Colonic mucosa (tissue), 4 donors: ENCODE measurements around the gene SLC26A1. TPM values are rescaled to one million over a fixed set of nuclear protein-coding genes. Genes with fewer than 3 reads are reported as not detected.
A peak's percentile ranks its signal among the peaks of the same experiment; 100 is the strongest.

Source experiments
- DNase-seq: peaks from one replicate; pipeline ENCODE4 v3.0.0-alpha.2; 2020
- H3K27ac ChIP-seq: fragments of 200-600 bp; one replicate; pipeline ENCODE4 v1.8.0; 2021
- H3K27me3 ChIP-seq: fragments of 200-600 bp; one replicate; pipeline ENCODE4 v1.8.0; 2021
- H3K36me3 ChIP-seq: fragments of 200-600 bp; one replicate; pipeline ENCODE4 v1.8.0; 2021
- H3K4me1 ChIP-seq: fragments of 200-600 bp; one replicate; pipeline ENCODE4 v1.8.0; 2021; ENCODE audit warnings: mild to moderate bottlenecking
- H3K4me3 ChIP-seq: fragments of 200-600 bp; one replicate; pipeline ENCODE4 v1.8.0; 2021
- H3K9ac ChIP-seq, 2 donors: one replicate each; pipeline ENCODE4 v1.7.0; 2013; ENCODE audit warnings: control low read depth in 2 of 2, low read depth in 2 of 2, low read length in 2 of 2
- H3K9me3 ChIP-seq: fragments of 200-600 bp; one replicate; pipeline ENCODE4 v1.8.0; 2021
- intact Hi-C: fragments of 100-400 bp; cut with DNase I; formaldehyde crosslinking; loops from one replicate; pipeline ENCODE4 v1.14.1; 2022
- total RNA-seq, 2 donors: library from RNA; stranded (reverse); fragmentation: NEBNext Ultra II Directional in 1 of 2; extraction: Animal tissue kit (Norgen Biotek cat#: 25700) in 1 of 2; gene quantifications; one replicate each; pipeline ENCODE4 v1.2.1, GENCODE V29; 2021
- TF ChIP-seq, protein P1 (sequence below): fragments of 200-600 bp; IDR thresholded peaks from one replicate; pipeline ENCODE4 v1.8.0; 2022; ENCODE audit warnings: antibody characterized with exemption, mild to moderate bottlenecking
- donor health status: healthy.
- donor health status: DM: no; HTN: no; CAD: no.
- donor health status: DM: no; HTN: no; CAD: no.

SLC26A1 gene
- total RNA-seq, 2 donors from 2014 or later = 0.77 to 3.8 TPM

DNA sequence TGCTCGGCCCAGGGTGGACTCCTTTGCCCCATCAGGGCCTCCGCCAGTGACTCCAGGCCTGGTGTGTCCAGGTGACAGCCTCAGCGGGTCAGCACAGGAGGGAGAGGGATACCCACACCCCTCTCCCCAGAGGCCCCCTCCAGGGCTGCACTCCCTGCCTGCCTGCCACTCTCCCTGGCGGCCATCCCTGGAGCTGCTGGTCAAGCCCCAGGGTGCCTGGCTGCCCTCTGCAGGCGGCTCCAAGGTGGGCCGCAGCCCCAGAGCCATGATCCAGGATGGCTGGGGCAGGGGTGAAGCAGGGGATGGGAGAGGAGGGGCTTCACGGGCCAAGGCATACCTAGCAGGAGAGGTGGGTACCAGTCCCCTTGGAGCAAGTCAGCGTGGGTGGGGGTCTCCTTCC is 22.0 kb upstream of the SLC26A1 start:
- intact Hi-C loops = no loop called here
- no peaks in the 10 kb centered on the region for H3K36me3 ChIP-seq
- TF ChIP-seq, protein P1, sequence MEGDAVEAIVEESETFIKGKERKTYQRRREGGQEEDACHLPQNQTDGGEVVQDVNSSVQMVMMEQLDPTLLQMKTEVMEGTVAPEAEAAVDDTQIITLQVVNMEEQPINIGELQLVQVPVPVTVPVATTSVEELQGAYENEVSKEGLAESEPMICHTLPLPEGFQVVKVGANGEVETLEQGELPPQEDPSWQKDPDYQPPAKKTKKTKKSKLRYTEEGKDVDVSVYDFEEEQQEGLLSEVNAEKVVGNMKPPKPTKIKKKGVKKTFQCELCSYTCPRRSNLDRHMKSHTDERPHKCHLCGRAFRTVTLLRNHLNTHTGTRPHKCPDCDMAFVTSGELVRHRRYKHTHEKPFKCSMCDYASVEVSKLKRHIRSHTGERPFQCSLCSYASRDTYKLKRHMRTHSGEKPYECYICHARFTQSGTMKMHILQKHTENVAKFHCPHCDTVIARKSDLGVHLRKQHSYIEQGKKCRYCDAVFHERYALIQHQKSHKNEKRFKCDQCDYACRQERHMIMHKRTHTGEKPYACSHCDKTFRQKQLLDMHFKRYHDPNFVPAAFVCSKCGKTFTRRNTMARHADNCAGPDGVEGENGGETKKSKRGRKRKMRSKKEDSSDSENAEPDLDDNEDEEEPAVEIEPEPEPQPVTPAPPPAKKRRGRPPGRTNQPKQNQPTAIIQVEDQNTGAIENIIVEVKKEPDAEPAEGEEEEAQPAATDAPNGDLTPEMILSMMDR = no peak
- H3K9me3 ChIP-seq = no peaks in the 10 kb centered on the region
- H3K27ac ChIP-seq = no peak overlapping the region
- H3K4me3 ChIP-seq = no peak overlapping the region
- DNase-seq = no peak
- peaks cover 4% of the 10 kb centered on the region for H3K4me1 ChIP-seq
- no peak overlapping the region for H3K9ac ChIP-seq
- no peaks in the 10 kb centered on the region for H3K27me3 ChIP-seq

DNA sequence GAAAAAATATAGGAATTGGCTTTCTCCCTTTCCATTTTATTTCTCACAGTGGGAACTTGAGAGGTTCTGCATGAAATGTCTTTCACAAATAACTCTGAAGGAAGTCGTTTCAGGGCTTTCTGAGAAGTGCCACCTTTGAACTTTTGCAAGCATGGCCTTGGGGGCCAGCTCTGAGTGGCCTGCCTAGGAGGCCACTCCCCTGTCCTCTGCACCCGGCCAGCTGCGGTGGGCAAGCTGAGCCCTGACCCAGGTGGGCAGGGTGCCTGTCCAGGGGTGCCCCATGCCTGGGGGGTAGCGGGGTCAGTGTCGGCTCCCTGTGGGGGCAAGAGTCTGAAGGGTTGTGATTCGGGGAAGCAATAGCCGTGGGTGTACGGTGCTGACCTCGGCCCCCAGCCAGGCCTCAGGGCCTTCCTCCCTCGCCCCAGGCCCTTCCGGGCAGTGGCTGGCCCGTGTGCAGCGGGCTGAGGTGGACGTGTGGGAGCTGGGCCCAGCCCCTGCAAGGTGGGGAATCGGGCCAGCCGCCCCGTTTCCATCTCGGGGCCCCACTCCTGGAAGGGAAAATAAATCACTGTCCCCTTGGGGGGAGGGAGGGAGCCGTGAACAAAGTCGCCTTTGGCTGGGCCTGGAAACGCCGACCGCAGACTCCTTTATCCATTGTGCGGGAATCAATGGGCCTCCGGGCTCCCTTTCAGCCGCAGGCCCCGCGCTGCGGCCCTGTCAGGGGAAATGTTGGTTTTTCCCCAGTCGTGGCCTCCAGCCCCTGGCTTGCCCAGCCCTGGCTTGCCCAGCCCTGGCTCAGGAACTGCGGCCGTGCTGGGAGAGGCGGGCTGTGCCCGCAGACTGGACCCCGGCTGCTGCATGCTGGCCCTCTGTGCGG is 21.3 kb upstream of the SLC26A1 start:
- TF ChIP-seq, protein P1 = no peak
- H3K4me3 ChIP-seq = no peak overlapping the region
- no peaks in the 10 kb centered on the region for H3K36me3 ChIP-seq
- H3K4me1 ChIP-seq = peaks cover 7% of the 10 kb centered on the region
- no peak for DNase-seq
- H3K27ac ChIP-seq = no peak overlapping the region
- H3K27me3 ChIP-seq = no peaks in the 10 kb centered on the region
- no peak overlapping the region for H3K9ac ChIP-seq
- no peaks in the 10 kb centered on the region for H3K9me3 ChIP-seq
- intact Hi-C loops = no loop called here

DNA sequence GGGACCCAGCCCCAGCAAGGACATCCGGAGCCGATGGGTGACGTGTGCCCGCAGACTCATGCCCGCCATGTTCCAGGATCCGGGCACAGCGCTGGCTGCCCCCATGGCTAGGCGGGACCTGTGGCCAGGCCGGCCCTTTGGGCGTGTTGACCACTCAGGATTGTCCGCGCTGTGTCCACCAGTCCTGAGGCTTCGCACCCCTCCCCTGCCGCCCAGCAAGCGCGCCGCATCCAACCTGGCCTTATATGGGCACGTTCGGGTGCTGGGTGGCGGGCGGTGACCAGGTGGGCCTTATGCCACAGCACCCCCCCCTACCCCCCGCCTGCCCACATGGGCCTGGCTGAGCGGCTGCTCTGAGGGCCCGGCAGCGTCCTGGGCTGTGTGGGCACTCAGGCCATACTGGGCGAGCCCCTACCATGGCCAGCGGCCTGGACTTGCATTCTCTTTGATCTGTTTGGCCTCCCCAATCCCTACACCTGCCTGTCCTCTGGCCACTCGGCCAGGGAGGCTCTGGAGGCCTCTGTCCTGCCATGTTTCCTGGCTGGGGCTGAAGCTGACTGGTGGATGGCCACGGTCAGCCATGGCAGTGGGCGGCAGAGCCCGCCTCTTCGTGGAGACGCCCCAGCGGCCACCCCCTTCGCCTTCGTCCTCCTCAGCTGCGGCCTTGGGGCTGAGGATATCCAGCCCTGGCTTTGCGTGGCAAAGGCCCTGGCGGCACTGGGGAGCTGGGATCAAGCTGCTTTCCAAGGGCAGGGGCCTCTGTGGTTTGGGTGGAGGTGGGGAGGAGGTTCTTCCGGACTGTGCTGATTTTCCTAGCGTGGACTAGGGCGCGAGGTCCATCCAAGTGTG is 20.2 kb upstream of the SLC26A1 start:
- Histone ChIP-seq H3K4me1 (peaks cover 7% of the 10 kb centered on the region), H3K27me3 (peaks cover under 1% of the 10 kb centered on the region), H3K27ac (no peak overlapping the region), H3K4me3 (no peak overlapping the region), H3K9ac (no peak overlapping the region), H3K9me3 (no peaks in the 10 kb centered on the region), H3K36me3 (no peaks in the 10 kb centered on the region)
- TF ChIP-seq, protein P1 = no peak
- intact Hi-C loops = no loop called here
- DNase-seq = no peak

DNA sequence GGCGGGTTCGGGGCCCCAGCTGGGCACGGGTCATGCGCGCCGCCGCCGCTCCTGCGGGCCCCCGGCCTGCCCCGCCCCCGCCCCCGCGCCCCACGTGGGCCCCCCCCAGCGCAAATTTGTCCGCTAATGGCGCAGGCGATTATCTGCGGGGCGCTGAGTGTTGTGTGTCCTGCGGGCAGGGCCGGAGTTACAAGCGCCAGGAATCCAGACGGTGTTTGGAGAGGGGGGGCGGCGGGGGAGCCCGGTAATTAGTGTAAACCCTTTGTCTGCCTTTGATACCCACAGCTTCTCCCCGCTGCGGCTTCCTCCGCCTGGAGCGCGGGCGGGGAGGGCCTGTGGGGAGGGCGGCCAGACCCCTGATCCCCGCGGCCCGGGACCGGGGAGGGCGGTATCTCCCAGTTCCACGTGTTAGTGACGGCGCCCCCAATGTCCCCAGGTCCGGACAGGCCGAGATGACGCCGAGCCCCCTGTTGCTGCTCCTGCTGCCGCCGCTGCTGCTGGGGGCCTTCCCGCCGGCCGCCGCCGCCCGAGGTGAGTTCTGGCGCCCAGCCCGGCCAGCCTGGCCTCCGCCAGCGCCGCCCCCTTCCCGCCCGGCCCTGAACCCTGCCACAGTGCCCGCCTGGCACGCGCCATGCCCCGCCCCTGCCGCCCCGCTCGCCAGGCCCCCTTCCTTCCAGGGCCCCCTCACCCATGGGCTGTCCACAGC is 19.0 kb upstream of the SLC26A1 start:
- Histone ChIP-seq H3K4me1 (peaks cover 7% of the 10 kb centered on the region), H3K9me3 (no peaks in the 10 kb centered on the region), H3K36me3 (no peaks in the 10 kb centered on the region), H3K27me3 (peaks cover 6% of the 10 kb centered on the region), H3K4me3 (peak overlapping the region; percentile 53), H3K27ac (no peak overlapping the region), H3K9ac (no peak overlapping the region)
- TF ChIP-seq, protein P1 = no peak
- DNase-seq = peak; percentile 71
- intact Hi-C loops = no loop called here

DNA sequence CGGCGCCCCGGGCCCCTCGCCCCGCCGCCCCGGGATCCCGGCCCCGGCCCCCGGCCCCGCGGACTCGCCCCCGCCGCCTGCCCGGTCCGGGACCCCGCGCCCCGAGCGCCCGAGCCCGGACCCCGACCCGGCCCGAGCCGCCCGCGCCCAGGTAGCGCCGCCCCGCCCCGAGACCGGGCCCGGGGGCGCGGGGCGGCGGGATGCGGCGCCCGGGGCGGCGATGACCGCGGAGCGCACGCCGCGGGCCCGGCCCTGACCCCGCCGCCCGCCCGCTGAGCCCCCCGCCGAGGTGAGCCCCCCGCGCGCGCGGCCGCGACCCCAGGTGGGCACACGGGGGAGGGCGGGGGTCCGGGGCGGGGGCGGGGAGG is 18.4 kb upstream of the SLC26A1 start:
- H3K4me3 ChIP-seq = no peak overlapping the region
- H3K36me3 ChIP-seq = no peaks in the 10 kb centered on the region
- H3K27me3 ChIP-seq = peaks cover 6% of the 10 kb centered on the region
- intact Hi-C loops = no loop called here
- TF ChIP-seq, protein P1 = no peak
- peaks cover 7% of the 10 kb centered on the region for H3K4me1 ChIP-seq
- no peak for DNase-seq
- H3K9me3 ChIP-seq = no peaks in the 10 kb centered on the region
- H3K27ac ChIP-seq = no peak overlapping the region
- no peak overlapping the region for H3K9ac ChIP-seq
